Embryonic facial prominence (tissue), 1 donor: ENCODE data around the gene SLC25A44.

Experiments used
- DNase-seq: peaks from one replicate; pipeline ENCODE4 v3.0.0-alpha.2; 2016; ENCODE audit errors: extremely low spot score

SLC25A44 gene, protein sequence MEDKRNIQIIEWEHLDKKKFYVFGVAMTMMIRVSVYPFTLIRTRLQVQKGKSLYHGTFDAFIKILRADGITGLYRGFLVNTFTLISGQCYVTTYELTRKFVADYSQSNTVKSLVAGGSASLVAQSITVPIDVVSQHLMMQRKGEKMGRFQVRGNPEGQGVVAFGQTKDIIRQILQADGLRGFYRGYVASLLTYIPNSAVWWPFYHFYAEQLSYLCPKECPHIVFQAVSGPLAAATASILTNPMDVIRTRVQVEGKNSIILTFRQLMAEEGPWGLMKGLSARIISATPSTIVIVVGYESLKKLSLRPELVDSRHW

GRCh38 chr1:156193488-156194299, at the start of gene SLC25A44:
Gene SLC25A44, plus strand, starts transcription at chr1:156194104. Its CDS starts 5,744 bp downstream, at chr1:156199848.
- DNase-seq: peak; percentile 96

DNA sequence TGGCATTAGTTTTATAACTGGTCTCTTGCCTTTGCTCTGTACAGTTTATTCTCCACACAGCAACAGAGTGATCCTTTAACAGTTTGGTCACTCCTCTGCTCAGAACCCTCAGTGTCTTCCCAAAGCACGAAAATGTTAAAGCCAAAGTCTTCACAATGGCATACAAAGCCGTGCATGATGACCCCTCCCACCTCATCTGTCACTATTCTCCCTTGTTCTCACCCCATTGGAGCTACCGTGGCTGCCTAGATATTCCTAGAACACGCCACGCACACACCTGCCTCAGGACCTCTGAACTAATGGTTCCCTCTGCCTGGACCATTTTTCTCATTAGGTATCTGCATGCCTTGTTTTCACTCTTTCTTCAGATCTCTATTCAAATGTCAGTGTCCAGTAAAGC, 49.2 kb upstream of the SLC25A44 start:
- DNase-seq: no peak

DNA sequence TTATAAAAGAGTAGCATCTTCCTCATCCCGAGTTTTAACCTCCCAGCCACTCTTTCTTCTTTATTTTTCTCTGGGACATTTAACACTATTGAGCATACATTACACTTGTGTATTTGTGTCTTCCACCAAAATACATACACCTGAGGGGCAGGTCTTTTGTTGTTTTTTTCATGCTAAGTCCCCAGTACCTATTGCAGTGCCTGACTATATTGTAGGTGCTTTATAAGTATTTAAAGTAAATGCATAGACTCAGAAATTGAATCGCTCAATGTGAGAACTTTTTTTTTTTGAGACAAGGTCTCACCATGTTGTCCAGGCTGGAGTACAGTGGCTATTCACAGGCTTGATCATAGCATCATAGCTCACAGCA, 48.3 kb upstream of the SLC25A44 start:
- no peak for DNase-seq

DNA sequence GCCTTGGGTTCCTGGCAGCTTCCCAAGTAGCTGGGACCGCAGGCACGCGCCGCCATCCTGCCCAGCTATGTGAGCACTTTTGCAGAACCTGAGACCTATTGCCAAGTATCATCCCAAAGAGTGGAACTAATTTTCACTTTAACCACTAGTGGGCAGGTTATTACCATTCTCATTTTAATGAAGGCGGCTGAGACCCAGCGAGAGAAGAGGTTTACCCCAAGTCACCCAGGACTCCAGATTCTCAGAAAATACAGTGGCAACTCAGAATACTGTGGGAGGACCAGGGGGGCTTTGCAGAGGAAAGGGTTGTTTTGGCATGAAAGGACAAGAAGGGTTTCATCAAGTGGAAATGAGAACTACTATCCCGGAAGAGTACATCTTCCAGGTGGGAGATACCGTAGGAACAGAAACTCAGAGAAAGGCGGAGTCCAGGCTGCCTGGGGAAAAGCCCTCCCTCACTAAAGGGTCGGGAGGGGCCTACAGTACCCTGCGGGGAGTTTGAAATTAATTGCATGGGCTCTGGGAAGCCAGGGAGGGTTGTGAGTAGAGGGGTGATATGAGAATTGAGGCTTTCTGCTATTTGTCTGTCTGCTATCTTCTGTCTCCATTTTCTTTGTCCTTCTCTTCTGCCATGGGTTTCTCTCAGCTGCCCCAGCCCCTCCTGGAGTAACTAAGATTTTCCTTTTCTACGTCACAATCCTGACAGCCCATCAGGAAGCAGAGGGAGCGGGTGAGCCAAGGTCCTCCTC, 47.7 kb upstream of the SLC25A44 start:
- no peak for DNase-seq

DNA sequence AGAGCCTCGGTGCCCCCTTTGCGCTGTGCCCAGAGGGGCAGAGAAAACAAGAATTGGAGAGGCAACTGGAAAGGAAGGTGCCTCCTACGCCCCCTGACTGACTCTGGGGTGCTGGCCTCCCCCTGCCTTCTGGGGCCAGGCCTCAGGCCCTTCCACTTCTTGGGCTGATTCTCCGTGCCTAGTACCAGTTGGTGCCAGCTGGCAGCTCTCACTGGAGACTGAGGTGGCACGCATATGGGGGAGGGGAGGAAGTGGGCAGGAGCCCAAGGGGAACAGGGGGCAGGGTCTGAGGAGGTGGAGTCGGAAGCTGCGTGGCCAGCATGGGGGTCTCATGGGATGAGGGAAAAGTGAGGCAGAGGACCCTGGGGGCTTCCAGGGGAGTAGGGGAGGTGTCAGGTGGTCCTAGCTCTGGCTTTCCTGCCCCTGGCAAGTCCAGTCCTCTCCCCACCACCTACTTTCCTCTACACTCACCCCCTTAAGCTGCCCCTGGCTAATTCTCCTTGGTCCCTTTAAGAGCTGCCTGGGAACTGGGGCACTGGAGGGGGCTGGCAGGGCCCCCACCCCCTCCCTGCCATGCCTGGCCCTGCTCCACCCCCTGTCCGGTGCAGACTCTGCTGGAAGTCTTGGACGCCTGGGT, 47.0 kb upstream of the SLC25A44 start:
- no peak for DNase-seq

DNA sequence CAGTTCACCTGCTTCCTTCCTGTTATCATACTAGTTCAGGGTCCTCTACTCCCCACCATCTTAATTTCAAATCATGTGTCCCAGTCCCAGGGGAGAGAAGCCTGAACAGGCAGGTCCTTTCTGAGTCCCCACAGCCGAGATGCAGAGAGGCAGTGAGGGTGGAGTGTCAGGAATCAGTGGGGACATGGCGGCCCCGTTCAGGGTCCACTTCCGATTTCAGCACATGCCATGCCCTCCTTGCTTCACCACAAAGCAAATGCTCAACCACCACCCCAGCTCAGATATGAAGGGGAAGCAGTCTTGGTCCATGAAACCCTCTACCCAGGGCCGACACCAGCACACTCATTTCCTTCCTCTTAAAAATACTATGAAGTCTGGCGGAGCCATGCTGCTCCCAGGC, 45.7 kb upstream of the SLC25A44 start:
- DNase-seq: no peak

GRCh38 chr1:156149374-156150332, 44.3 kb upstream of the SLC25A44 start:
- DNase-seq: no peak

DNA sequence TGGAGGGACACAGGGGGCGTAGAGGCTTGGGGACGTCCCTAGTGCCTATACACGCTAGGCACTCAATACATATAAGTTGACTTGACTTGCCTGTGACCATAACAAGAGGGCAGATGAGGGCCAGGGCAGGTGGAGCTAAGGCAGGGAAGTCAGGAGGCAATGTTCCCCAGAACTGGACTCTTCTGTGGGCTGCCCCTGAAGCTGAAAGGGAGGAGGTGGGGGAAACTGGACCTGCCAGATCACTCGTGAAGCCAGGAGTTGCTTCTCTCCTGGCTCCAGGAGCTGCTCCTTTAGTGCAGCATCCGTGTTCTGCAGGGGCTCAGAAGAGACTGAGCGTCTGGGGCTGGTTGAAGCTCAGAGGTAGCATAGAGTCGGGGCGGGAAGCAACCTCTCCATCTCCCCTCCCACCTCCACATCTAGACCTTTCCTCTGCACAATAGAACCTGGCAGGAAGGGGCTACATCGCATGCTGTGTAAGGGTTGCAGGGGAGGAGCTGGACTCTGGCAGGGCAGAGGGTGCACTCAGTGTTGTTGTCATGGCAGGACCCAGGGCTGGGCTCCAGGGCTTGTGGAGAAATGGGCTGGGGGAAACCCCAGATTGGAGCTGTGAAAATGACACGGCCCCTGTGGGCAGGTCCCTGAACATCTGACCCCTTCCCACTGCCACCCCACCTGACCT, 43.4 kb upstream of the SLC25A44 start:
- no peak for DNase-seq

DNA sequence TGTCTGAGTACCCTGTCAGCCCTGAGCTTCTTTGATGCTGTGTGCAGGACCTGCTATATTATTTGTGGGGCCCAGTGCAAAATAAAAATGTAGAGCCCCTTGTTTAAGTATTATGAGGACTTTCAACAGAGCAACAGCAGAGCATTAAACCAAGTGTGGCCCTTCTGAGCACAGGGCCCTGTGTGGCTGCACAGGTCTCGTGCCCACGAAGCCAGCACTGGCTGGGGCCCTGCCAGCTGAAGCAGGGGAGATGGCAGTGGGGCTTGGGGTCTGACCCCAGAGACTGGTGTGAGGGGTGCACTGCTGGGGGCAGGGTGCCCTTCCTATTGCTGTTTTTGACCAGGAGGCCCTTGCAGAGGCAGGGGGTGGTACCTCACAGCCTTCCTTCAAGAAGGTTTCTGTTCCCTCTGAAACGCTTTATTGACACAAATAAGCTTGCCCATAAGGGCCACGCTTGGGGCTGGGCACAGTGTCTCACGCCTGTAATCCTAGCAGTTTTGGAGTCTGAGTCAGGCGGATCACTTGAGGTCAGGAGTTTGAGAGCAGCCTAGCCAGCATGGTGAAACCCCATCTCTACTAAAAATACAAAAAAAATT, 42.7 kb upstream of the SLC25A44 start:
- no peak for DNase-seq

- no peak for DNase-seq
These were observed 41.3 kb upstream of the SLC25A44 start for GRCh38 chr1:156152628-156153027.

- DNase-seq: no peak
These were observed 40.5 kb upstream of the SLC25A44 start, which contains the start of gene SEMA4A for GRCh38 chr1:156153362-156153761. Gene SEMA4A, plus strand, starts transcription at chr1:156153585. Its CDS starts 994 bp downstream, at chr1:156154579.

GRCh38 chr1:156154317-156154749, 39.6 kb upstream of the SLC25A44 start:
- no peak for DNase-seq

DNA sequence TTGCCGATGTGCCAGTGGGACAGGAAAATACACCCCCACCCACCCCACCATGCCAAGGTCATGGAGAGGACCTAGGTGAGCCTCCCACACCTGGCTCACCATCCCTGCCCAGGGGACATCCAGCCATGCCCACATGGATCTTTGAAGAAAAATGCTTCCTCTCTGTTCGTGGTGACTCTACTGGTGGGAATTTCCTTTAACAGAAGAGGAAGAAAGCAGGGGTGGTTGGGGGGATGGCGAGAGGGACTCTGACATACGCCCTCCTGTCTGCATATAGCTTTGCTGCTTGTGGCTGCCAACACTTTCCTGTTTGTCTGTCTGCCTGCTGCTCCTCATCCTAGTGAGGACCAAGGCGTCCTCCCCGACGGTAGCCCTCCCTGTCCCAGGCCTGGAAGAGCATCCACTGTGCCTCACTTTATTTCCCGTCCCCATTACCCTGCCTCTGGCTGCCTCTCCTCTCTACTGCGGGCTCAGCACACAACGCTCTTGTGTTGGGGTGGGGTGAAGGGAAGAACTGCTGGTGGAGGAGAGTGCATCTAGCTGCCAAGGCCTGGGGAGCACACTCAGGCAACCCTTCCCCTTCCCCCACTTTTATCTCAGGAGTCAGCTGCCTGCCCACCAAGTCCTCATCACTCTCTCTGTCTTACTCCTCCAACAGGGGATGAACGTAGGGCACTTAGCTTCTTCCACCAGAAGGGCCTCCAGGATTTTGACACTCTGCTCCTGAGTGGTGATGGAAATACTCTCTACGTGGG, 38.0 kb upstream of the SLC25A44 start:
- no peak for DNase-seq

DNA sequence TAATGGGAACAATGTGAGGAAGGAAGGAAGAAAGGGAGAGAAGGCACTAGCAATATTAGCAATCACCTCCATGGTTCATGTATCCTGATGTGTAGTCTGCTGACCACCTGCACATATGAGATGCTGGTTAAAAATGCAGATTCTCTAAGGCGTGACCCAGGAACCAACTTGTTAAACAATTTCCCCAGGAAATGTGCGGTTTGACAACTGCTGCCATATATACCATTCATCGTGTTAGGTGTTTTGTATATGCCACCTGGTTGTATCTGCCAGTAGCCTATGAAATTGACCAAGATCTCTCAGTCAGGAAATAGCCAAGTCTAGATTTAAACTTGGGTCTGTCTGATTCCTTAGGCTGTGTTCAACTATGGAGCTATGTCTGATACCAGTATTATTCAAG, 36.4 kb upstream of the SLC25A44 start:
- no peak for DNase-seq

- DNase-seq: no peak
These were observed 35.9 kb upstream of the SLC25A44 start for GRCh38 chr1:156157966-156158365.

DNA sequence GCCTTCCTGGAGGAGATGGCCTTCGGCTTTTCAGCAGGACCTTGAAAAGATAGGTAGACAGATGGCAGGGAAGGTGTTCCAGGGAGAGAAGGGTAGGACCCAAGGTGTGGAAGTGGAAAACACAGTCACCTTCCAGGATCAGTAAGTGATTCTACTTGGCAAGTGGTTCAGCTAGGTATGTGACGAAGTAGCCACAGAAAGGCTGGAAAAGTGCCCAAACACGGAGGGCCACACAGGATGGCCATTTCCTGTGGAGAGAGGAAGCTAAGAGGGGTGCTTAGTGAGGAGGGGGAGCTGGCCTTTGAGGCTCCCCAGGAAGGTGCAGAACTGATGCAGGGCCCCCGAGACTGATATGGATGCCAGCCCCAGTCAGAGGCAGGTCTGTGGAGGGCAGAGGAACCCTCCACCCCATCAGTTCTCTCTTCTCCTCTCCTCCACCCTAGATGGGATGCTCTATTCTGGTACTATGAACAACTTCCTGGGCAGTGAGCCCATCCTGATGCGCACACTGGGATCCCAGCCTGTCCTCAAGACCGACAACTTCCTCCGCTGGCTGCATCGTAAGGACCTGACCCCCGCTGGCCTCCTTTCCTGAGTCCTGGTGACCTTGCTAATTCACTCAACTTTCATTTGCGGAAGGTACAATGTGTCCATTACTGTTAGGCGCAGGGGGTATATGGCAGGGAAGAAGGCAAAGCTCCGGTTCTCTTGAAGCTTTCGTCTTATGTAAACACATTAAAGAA, 33.7 kb upstream of the SLC25A44 start:
- DNase-seq: no peak

DNA sequence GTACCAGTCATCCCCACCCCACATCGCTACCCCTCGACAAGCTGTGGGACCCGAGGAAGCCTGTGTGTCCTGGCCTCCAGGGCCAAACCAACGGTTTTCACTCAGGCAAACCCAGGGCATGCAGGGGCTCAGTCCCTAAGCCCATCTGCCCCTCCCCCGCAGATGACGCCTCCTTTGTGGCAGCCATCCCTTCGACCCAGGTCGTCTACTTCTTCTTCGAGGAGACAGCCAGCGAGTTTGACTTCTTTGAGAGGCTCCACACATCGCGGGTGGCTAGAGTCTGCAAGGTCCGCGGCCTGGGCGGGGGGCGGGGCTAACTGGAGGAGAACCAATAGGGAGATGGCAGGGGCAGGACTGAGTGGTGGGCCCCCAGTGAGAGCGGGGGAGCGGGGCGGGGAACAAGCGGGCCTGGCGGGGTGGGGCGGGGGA, 33.1 kb upstream of the SLC25A44 start:
- DNase-seq: peak; percentile 79

- DNase-seq: no peak
These were observed 31.4 kb upstream of the SLC25A44 start for GRCh38 chr1:156162430-156163037.
